GM19395 (cell line): Measurements from ENCODE around the gene VAV2.

Experiments
- ATAC-seq: cut with Tn5 transposase; IDR thresholded peaks from one replicate; pipeline ENCODE4 v1.9.1; 2021; ENCODE audit warnings: mild to moderate bottlenecking, moderate library complexity; ENCODE audit not compliant: unreplicated experiment

Gene VAV2

DNA sequence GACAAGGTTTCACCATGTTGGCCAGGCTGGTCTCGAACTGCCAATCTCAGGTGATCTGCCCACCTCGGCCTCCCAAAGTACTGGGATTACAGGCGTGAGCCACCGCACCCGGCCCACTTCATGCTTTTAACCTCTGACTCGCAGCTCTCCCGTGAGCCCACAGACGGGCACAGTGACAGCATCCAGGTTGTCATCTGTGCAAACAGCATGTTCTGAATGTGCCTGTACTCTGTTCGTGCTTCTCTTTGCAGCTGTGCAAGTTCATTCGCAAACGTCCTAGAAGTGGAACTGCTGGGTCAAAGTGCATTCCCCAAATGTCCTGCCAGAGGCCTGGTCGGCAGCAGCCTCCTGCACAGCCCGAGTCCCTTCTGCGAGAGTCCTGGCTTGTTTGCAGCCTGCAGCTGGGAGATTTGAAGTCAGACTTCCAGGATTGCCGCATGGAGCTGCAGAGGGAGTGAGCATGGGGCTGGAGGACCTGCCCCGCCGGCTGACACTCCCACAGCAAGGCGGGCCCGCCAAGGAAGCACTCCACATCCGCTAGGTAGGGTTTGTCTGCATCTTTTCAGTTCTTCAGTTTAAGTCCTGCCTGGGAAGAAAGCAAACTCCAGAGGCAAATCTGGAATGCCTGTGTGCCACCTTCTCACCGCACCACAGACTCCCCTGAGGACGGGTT lies 36.6 kb upstream of the VAV2 start:
- ATAC-seq: no peak

DNA sequence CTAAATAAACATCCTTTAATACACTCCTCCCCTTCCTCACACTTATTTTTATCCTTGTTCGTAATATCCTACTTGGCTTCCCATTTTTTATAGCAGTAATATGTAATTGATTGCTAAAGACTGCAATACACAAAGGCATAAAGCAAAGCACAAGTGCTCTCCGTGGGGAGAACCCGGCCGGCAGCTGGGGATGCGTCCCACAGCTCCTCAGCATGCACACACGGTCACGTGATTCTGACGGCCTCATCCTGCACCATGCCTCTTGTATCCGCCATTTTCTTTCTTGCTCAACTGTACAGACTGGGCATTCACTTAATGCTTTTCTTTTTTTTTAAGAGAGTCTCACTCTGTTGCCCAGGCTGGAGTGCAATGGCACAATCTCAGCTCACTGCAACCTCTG lies 36.0 kb upstream of the VAV2 start:
- ATAC-seq: no peak

DNA sequence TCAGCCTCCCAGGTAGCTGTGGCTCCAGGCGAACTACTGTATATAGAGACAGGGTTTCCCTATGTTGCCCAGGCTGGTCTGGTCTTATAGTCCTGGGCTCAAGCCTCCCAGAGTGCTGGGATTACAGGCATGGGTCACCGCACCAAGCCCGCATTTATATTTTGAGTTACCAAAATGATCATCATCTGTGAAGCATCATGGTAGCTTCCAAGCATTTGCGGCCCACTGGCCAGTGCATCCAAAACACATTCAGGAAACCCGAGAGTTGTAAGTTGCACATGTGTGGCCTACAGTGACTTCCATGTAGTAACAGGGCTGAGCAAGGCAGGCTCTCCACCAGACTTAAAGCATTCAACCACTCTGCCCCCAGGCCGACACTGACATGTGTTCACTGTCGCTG lies 35.4 kb upstream of the VAV2 start:
- ATAC-seq: no peak

DNA sequence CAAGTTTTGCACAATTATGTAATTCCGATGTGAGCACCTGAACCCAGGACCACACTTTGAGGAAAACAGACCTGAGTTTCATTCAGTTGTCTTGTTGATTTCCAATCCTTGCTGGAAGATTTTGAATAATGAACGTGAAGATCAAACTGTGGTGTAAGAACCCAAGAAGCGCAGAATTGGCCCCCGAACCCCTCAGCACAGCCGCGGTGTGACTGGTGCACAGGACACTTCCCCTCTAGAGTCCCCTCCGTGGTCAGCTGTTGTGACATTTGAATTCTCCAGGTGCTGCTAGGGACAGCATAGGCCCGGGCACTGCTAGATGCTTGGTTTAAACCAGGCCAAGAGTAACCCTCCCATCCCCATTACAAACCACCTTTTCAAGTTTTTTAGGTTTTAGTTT lies 34.9 kb upstream of the VAV2 start:
- ATAC-seq: no peak

DNA sequence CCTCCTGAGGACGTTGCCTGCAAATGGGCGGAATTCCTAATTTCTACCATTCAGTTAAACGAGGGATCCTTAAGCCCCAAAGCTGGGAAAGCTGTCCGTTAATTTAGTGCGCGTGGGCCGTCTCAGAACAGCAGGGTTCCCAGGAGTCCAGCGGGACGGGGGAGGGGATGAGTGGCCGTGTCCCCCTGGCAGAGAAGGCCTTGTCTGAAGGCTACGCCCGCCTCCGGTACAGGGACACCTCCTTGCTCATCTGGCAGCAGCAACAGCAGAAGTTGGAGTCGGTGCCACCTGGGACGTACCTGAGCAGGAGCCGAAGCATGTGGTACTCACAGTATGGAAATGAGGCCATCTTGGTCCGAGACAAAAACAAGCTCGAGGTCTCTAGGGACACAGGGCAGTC lies 34.5 kb upstream of the VAV2 start:
- no peak for ATAC-seq

DNA sequence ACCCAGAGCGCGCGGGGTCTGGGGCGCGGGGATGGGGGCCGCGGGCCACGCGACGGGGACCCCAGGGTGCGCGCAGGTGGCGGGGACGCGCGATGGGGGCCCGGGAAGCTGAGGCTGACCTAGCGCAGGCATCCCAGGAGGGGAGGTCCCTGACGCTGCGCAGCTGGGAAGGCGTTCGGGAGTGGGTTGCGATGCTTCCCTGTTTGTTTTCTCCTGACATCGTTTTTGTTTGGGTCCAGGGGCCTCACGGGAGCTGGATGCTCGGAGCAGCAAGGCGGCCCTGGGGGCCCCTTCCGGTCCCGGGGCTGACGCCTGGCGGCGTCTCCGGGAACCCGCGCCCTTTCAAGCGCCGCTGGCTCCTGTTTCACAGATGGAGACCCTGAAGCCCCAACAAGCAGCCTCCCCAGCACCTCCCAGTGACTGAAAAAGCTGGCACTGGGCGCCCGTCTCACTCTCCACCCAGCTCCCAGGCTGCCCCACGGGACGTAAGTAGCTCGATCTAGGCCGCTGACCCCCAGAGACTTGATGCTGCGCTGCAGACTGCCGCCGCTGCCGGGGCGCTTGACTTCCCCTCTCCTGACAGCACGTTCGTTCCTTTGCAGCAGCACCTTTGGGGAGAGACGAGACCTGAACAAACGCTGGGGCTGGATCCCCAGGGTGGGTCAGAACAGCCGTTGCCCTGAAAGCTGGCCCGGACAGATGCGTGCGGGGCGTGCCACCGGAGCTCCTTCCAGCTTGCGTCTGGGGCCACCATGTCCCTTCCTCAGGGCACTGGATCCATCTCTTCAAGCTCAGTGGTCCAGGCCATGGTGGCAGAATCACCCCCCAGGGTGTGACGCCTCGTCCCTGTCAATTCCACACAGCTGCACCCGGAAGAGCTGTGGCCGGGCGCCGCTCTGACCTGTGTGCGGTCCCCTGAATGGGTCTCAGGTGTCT lies 33.8 kb upstream of the VAV2 start:
- ATAC-seq: peak; percentile 58

DNA sequence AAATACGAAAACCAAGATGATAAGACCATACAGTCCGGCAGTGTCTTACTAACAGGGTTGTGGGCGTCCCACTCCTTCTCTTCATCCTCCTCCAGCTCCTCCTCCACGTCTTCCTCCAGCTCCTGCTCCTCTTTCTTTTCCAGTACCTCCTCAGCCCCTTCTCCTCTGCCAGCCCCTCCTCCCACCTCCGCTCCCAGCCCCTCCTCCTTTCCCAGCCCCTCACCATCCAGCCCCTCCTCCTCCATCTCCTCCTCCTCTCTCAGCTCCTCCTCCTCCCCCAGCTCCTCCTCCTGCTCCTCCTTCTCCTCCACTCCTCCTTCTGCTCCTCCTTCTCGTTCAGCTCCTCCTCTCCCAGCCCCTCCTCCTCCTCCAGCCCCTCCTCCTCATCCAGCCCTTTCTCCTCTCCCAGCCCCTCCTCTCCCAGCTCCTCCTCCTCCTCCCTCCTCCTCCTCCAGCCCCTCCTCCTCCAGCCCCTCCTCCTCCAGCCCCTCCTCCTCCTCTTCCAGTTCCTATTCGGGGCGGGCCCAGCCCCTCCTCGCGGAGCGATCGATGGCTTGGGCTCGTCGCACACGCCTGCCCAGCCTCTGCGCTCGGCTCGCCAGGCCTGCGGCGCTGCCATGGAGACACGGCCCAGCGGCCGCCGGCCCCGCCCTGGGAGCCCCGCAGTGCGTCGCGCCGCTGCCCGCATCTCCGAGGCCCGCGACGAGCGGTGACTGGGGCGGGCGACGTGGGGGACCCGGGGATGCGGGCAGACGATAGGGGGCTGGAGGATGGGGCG lies 32.9 kb upstream of the VAV2 start, which contains the start of gene BRD3OS:
BRD3OS (plus strand) TSS at position 654 of the 778 bp plus-strand sequence. CDS start 1,267 bp downstream, outside the sequence.
- peak; percentile 67 for ATAC-seq

DNA sequence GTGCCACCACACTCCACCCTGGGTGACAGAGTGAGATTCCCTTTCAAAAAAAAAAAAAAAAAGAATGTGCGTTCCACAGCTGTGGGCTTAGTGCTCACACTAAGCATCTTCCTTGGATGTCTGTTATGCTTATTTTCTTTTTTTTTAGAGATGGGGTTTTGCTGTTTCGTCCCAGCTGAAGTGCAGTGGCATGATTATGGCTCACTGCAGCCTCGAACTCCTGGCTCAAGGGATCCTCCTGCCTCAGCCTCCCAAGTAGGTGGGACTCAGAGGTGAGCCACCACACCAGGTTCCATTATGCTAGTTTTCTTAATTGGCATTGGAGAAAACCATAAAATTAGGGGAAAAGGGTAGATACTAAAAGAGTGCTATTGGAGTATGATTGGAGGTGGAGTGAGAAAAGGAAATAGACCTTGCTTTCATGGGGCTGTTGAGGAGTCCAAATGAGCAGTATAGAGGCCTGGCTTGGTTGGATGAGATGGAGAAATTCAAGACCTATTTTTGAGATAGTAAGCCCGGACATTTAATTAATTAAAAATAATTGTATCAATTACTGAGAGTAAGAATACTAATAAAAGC lies 32.2 kb upstream of the VAV2 start:
- no peak for ATAC-seq

DNA sequence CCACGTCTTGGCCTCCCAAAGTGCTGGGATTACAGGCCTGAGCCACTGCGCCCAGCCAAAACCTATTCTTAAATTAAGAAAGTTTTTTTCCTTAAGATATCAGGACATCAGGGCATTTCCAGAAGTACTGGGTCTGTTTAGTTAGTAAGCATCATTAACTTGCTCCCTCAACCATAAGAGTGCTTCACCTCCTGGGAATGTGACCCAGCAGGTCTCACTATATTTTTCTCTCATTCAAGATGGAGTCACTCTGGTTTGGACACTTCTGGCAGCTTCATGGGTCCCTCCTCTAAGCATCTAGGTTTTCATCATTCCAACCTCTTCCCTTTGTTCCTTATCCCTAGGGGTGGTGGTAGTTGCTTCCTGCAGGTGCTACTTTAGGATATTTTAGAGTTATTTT lies 22.8 kb upstream of the VAV2 start:
- ATAC-seq: no peak

DNA sequence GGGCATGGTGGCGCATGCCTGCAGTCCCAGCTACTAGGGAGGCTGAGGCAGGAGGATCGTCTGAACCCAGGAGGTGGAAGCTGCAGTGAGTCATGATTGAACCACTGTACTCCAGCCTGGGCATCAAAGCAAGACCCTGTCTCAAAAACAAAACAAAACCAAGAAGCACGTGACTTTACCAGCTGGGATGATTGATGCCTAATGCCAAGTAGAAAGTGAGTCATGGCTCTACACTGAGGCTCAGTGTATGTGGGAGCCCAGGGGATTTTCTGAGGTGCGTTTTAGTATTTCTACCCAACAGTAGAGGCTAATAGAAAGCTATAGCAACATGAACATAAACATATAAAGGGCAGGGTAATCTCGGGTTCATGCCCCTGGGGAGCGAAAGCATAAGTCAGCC lies 19.3 kb upstream of the VAV2 start:
- no peak for ATAC-seq

DNA sequence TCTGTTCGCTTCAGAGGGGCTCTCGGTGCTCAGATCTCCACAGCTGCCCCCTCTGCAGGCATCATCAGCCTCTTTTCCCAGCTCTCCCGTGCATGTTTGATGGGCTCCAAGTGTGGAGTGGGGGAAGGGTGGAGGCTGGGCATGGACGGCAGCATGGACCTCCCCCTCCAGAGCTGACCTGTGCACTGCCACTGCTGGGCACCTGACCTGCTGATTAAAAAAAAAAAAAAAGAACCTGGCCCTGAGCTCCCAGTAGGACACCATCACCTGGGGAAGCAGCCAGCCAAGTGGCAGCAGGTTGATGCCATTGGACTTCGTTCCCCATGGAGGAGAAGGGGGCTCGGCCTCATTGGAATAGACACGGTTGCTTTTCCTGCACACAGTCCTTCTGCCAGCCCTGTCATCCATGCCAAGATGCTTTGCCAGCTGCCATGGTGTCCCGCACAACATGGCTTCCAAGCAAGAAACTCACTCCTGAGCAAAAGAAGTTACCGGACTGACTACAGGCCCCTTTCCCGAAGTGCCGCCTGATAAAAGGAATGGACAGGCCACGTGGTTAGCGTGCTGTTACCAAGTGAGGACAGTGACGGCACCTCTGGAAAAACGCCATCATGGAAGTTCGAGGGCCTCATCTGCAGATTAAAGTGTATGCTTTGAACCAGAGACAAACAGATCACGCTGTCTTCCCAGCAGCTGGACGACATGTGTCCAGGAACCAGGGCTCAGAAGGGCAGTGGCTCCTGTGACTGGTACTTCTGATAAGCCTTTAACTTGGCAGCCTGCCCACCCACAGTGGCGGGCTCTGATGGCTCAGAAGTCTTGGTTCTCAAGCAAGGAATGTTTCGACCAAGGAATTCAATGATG lies 18.4 kb upstream of the VAV2 start:
- no peak for ATAC-seq

DNA sequence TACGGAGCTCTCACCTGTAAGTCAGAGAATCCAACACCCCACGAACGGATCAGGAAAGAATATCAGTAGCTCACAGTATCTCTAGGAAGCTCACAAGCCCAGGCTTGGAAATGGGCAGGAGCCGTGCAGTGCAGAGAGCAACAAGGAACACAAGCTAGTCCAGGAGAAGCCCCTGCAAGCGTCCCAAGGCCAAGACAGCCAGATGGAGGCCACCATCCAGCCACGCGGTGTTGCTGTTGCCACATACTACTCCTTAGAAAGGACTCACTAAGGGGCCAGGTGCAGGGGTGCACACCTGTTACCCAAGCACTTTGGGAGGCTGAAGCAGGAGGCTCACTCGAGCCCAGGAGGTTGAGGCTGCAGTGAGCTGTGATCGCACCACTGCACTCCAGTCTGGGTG lies 15.4 kb upstream of the VAV2 start:
- no peak for ATAC-seq

DNA sequence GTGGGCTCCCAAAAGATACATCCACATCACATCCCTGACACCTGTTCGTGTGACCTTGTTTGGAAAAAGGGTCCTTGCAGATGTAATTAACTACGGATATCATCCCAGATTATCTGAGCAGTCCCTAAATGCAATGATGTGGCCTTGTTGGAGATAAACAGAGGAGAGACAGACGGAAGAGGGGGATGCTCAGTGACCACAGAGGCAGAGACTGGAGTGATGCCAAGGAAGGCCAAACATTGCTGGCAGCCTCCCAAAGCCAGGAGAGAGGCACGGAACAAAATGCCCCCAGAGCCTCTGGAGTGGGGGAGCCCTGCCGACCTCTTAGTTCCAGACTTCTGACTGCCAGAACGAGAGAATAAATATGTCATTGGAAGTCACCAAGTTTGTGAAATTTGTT lies 15.0 kb upstream of the VAV2 start:
- ATAC-seq: no peak

DNA sequence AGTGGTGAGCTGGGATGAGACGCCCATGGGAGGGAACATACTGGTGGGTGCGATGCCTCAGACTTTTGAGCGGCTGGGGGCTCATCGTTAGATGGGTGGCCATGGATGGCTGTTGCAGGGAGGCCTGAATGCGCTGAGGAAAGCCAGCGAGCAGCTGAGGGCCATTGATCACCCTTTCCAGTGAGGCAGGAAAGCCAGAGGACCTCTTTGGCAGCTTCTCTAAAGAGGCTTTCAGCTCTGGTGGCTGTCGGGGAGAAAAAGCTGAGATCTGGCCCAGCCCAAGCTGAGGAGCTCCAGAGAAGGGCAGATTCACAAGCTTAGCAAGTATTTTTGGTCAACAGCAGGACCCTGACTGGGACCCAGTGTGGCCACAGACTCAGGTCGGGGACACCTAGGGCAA lies 13.3 kb upstream of the VAV2 start:
- no peak for ATAC-seq

DNA sequence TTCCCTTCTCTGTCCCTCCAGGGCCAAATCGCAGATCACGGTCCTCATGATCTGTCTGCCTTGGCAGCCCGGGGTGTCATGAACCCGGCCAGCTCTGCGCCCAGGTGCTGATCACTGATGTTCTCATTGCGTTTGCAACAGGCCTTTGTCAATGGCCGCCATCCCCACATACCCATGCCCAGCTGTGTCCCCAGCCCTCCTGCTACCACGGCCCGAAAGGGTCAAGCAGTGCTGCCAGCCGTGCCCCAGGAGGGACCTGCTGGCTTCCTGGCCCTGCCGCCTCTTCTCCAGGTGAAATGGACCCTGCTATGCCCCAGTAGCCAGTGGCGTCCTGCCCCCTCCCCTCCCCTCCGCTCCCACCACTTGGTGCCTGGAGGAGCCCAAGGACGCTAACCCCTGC lies 12.8 kb upstream of the VAV2 start:
- ATAC-seq: no peak

DNA sequence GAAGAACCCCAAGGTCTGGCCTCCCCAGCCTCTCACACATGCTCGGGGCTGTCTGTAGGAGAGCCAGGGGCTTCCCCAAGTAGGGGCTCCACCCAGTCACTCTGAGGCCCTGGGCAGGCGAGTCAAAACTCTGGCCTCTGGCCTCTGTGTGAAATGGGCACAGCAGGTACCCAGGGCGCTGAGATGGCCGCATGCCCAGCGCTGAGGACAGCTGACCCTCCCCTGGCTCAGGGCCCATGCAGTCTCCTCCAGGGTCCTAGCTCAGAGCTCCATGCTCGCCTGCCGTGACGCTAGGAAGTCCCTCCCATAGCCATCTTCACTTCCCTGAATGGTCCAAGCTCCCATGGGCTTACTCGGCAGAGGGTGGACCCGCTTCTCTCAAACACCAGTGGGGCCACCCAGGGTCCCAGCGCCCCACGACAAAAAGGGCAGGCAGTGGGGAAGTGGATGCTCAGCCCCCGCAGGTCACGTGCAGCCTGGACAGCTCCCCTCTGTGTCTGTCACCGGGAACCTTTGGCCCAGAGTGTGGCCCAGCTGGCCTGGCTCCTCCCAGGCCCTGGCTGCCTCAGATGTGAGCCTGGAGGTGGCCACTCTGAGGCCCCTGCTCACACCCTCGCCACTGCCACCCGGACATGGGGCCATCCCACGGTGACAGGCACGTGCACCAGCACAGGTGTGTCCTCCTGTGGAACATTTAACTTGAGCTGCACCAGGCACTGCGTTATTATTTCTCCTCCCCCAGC lies 12.2 kb upstream of the VAV2 start:
- ATAC-seq: no peak

DNA sequence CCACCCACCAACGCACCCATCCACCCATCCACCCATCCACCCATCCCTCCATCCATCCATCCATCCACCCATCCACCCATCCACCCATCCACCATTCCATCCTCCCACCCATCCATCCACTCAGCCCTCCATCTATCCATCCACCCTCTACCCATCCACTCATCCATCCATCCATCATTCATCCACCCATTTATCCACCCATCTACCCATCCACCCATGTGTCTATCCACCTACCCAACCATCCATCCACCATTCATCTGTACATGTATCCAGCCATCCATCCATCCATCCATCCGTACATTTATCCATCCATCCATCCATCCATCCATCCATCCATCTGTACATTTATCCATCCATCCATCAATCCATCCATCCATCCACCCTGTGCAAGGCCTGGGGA lies 11.1 kb upstream of the VAV2 start:
- no peak for ATAC-seq

DNA sequence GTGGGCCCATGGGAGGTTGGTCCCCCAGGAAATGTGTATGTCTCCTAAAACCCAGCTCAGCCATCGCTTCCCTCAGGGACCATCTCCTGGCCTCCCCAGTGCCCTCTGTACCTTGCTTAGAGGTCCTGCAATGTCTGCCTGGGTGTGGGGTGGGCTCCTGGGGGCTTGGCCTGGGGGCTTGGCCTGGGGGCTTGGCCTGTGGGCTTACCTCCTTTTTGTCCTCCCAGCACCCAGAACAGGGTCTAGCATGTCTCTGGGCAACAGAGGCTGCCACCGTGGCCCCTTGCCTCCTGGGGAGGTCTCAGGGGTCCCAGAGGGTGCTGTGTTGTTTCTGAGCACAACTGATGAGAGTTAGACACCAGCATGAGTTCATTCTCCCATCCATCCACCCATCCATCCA lies 10.7 kb upstream of the VAV2 start:
- ATAC-seq: no peak

DNA sequence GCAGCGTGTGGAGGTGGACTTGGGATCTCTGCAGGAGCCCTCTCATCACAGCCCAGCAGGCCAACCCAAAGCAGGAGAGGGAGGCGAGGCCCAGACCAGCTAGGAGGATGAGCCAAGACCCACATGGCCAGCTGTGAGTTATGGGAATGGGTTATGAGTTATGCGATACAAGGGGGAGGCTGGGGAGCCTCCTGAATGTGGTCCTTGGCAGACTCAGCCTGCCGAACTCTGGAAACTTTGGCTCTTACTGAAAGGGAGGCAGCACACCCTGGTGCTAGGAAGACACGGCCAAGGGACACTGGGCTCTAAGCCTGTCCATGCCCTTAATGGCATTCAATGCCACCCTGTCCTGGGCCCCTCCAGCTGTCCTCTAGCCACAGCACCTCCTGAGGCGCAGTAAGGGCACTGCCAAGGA lies 7.7 kb upstream of the VAV2 start:
- ATAC-seq: no peak
